ENCODE measurements around the gene ID4.

Gene ID4

GRCh38 chr6:19860235-19860877 lies 23.2 kb downstream of the ID4 start:
- DNase-seq, result no peak

GRCh38 chr6:19864285-19864684 lies 27.1 kb downstream of the ID4 start:
- DNase-seq, result no peak

GRCh38 chr6:19865178-19865577 lies 28.0 kb downstream of the ID4 start:
- no peak for DNase-seq

GRCh38 chr6:19866173-19866984 lies 29.2 kb downstream of the ID4 start:
- DNase-seq, result no peak

GRCh38 chr6:19866985-19867627 lies 29.9 kb downstream of the ID4 start:
- DNase-seq, result no peak

- no peak for DNase-seq
These were observed 32.3 kb downstream of the ID4 start for GRCh38 chr6:19869464-19869863.

GRCh38 chr6:19870322-19870721 lies 33.2 kb downstream of the ID4 start:
- no peak for DNase-seq

GRCh38 chr6:19873031-19873430 lies 35.9 kb downstream of the ID4 start:
- no peak for DNase-seq

GRCh38 chr6:19876672-19877071 lies 39.5 kb downstream of the ID4 start:
- no peak for DNase-seq

- no peak for DNase-seq
These were observed 42.5 kb downstream of the ID4 start for GRCh38 chr6:19879663-19880062.

- no peak for DNase-seq
These were observed 42.9 kb downstream of the ID4 start for GRCh38 chr6:19880066-19880465.

- DNase-seq, result no peak
These were observed 54.3 kb downstream of the ID4 start for GRCh38 chr6:19891451-19891850.

Data from activated T-cell treated with anti-CD3 and anti-CD28 coated beads, Interleukin-2, amount 50 U/mL, for 48 hours (primary cell).